ENCODE measurements around the gene ATG4C. TPM values are rescaled to one million over a fixed set of nuclear protein-coding genes. Genes with fewer than 3 reads are reported as not detected.

Gene ATG4C
- total and polyA plus RNA-seq, 2 donors, result 6.9 to 17.3 TPM

DNA sequence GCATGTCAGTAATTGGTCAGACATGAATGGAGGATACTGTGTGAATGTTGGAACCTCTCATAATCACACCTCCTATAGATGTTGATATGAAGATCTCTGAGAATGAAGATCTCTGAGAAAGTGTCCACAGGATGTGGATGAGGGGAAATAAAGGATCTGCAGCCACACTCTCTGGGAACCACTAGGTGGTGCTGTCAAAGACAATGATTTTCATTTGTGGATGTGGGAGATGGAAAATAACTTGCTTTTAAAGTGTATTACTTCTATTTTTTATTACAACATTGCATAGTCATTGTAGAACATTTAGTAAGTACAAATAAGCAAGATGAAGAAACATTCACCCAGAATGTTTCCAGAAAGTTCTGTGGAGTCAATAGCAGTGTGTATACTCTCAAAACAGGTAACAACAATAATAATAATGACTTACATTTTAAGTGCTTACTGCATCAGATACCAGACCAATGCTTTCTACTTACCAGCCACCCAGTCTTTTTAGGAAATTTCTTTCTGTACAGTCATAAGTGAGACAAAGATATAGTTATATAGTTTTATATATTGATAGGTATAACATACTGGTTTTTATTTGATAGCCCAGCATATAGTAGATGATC is 128.2 kb downstream of the ATG4C start:
- DNase-seq (ENCODE audit: extremely low spot score), result no peak

More for the DNA sequence above, 128.2 kb downstream of the ATG4C start:
- Histone ChIP-seq H3K4me3 (ENCODE audit: low read depth, low read length) (no peak overlapping the region), H3K36me3 (ENCODE audit: insufficient read depth) (no peaks in the 10 kb centered on the region), H3K4me1 (ENCODE audit: insufficient read depth) (no peaks in the 10 kb centered on the region), H3K27ac (ENCODE audit: low read depth) (no peak overlapping the region)

Other genes with a start within 250 kb of the ATG4C start
- gene ANGPTL3, start 186.6 kb upstream of the ATG4C start, total RNA-seq, result not detected
- gene ANGPTL3, start 186.6 kb upstream of the ATG4C start, polyA plus RNA-seq, result 0.11 TPM
- 139 TPM for gene DOCK7, start 95.7 kb upstream of the ATG4C start, total RNA-seq
- gene DOCK7, start 95.7 kb upstream of the ATG4C start, polyA plus RNA-seq, result 14.2 TPM